ENCODE measurements around the gene PNMA6F.

GRCh38 chrX:153339662-153340061 is 18.1 kb upstream of the PNMA6F start:
- TF ChIP-seq CTCF (IDR thresholded peaks at IDR 0.05; ENCODE audit: low read length) (no peak), EZH2 (IDR thresholded peaks at IDR 0.05; ENCODE audit: borderline replicate concordance, low read length) (no peak)

Measured in OCI-LY1 (cell line).